Anterior cingulate cortex (tissue), 58 donors: ENCODE measurements around the gene ELN.
"Not testable (repeated sequence)": the region's sequence is repeated elsewhere in the genome, so short reads cannot be mapped to it uniquely, and the experiment has no call there.

ENCODE experiments used
- DNase-seq, 58 donors: peaks; one replicate each; lab custom pipeline; 2025; lab: John Stamatoyannopoulos, UW

The ELN gene

GRCh38 chr7:73999664-74000435 is 28.1 kb upstream of the ELN start:
- no peak for DNase-seq

- no peak for DNase-seq
These were observed 27.4 kb upstream of the ELN start for GRCh38 chr7:74000489-74001149.

- no peak for DNase-seq
These were observed 26.9 kb upstream of the ELN start for GRCh38 chr7:74001150-74001494.

- DNase-seq, result no peak
These were observed 25.4 kb upstream of the ELN start for GRCh38 chr7:74002474-74003017.

- peak in 3 of 58 donors; percentile 9 to 42 (median 31) for DNase-seq
These were observed 24.4 kb upstream of the ELN start for GRCh38 chr7:74003621-74004020.

GRCh38 chr7:74006032-74006431 is 21.9 kb upstream of the ELN start:
- no peak for DNase-seq

- DNase-seq, result peak in 1 of 58 donors; percentile 6
These were observed 21.3 kb upstream of the ELN start for GRCh38 chr7:74006451-74007241.

- DNase-seq, result no peak
These were observed 20.8 kb upstream of the ELN start for GRCh38 chr7:74007242-74007567.

- DNase-seq, result no peak
These were observed 19.3 kb upstream of the ELN start for GRCh38 chr7:74008687-74009086.

GRCh38 chr7:74009719-74010118 is 18.3 kb upstream of the ELN start:
- DNase-seq, result no peak

GRCh38 chr7:74010407-74010806 is 17.6 kb upstream of the ELN start:
- DNase-seq, result no peak

GRCh38 chr7:74011421-74011820 is 16.6 kb upstream of the ELN start:
- DNase-seq, result not testable (repeated sequence)

- no peak for DNase-seq
These were observed 15.1 kb upstream of the ELN start for GRCh38 chr7:74012842-74013249.

- DNase-seq, result peak in 48 of 58 donors; percentile 8 to 70 (median 36)
These were observed 14.3 kb upstream of the ELN start for GRCh38 chr7:74013539-74014272.

- DNase-seq, result no peak
These were observed 13.0 kb upstream of the ELN start for GRCh38 chr7:74014931-74015330.

GRCh38 chr7:74015670-74016069 is 12.3 kb upstream of the ELN start:
- no peak for DNase-seq

GRCh38 chr7:74017125-74017524 is 10.8 kb upstream of the ELN start:
- DNase-seq, result no peak

- no peak for DNase-seq
These were observed 9.6 kb upstream of the ELN start for GRCh38 chr7:74018246-74018895.

GRCh38 chr7:74019149-74019548 is 8.8 kb upstream of the ELN start:
- no peak for DNase-seq

- DNase-seq, result no peak
These were observed 7.6 kb upstream of the ELN start for GRCh38 chr7:74020390-74020789.
